Suppressor macrophage (primary cell): ENCODE results near the gene UBE2C.

Source experiments
- DNase-seq, 4 experiments: peaks; one replicate each; pipeline ENCODE4 v3.0.0-alpha.2; 2020 to 2022

UBE2C gene

DNA sequence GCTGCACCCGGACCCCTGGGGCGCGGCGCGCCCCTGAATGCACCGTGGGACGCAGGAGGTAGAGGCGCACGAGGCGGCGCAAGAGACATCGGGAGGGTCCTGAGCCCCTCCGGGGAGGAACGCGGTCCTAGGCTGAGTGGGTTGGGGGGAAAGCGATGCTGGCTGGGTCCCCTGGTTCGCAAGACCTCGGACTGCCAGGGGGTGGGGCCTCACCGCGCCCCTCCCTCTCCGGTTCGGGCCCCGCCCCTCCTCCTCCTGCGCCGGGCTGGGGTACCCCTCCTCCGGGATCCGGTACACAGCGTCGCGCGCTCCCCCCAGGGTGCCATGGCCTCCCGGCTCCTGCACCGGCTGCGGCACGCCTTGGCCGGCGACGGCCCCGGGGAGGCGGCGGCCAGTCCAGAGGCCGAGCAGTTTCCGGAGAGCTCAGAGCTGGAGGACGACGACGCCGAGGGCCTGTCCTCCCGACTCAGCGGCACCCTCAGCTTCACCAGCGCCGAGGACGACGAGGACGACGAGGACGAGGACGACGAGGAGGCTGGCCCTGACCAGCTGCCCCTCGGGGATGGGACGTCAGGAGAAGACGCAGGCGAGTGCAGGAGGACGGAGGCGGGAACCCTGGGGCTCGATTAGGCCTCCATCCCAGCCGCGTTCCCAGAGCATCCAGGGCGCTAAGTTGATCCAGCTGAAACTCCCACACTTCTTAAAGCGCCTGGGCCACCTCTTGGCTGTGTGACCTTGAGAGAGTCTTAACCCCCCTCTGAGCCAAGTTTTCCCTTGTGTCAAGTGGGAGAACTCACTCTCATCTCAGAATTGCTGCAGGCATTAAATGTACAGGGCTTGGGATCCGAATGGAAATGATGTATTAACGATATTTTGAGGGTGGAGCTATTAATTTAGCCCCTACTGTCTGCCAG, 21.7 kb downstream of the UBE2C start:
- DNase-seq = peak; percentile 23 to 61 (median 38)

DNA sequence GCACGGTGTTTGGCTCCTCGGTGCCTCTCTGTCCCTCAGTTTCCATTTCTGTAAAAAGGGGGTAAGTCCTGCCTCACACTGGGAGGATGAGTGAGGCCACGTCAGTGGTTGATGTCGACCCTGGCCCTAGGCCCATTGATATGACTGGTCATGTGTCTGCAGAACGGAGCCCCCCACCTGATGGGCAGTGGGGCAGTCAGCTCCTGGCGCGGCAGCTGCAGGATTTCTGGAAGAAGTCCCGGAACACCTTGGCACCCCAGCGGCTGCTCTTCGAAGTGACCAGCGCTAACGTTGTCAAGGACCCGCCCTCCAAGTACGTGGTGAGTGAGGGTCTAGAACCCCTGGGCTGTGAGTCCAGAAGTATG, 22.3 kb downstream of the UBE2C start:
- no peak for DNase-seq

DNA sequence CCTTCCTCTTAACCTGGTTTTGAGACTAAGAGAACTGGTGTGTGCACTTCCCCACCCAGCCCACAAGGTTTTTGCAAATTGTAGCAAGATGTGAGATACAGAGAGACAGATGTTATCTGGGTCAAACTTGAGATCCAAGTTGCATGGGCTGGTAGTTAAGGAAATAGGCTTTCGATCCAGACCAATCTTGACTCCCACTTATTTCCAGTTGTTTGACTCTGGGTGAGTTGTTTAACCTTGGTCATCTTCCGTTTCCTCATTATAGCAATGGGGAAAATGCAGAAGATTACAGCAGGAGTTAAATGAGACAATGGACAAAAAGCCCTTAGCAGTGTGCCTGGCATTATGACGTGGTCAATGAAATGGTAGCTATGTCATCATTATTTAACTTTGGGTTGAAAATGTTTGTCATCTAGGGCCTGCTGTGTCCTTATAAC, 22.9 kb downstream of the UBE2C start:
- peak; percentile 17 to 61 (median 37) for DNase-seq

DNA sequence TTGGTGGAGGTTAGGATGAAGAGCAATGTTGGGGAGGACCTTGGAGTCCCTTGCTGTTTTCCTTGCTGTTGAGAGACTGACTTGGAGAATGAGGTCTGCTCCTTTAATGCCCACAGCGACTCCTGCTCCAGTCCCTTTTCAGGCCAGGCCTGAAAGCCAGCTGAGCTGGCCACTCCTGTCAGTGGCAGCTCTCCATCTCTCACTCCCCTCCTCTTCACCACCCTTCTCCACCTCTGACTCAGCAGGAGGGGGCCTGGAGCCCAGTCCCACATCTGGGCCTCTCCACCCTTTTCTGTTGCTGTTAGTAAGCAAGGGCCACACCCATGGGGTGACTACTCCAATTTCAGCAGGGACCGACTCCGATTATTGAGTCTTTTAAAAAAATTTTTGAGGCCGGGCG, 23.4 kb downstream of the UBE2C start:
- DNase-seq = no peak

DNA sequence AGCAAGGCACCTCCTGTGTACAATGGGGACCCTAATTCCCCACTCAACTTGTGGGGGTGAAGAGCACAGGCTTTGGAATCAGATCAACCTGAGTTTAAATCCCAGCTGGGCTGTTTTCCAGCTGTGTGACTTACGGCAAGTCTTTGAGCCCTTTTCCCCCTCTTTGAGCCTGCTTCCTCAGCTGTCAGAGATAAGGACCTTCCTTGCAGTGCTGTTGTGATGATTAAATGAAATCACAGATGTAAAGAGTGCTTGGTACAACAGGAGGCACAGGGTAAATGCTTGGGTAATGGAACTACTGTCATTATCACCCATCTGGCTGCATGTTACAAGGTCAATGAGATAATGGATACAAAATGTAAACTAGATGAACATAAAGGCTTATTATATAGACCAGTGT, 24.4 kb downstream of the UBE2C start:
- no peak for DNase-seq

DNA sequence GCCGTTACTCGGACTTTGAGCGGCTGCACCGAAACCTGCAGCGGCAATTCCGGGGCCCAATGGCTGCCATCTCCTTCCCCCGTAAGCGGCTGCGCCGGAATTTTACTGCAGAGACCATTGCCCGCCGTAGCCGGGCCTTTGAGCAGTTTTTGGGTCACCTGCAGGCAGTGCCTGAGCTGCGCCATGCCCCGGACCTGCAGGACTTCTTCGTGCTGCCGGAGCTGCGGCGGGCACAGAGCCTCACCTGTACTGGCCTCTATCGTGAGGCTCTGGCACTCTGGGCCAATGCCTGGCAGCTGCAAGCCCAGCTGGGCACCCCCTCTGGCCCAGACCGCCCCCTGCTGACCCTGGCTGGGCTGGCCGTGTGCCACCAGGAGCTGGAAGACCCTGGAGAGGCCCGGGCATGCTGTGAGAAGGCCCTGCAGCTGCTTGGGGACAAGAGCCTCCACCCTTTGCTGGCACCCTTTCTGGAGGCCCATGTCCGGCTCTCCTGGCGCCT, 28.3 kb downstream of the UBE2C start:
- no peak for DNase-seq

DNA sequence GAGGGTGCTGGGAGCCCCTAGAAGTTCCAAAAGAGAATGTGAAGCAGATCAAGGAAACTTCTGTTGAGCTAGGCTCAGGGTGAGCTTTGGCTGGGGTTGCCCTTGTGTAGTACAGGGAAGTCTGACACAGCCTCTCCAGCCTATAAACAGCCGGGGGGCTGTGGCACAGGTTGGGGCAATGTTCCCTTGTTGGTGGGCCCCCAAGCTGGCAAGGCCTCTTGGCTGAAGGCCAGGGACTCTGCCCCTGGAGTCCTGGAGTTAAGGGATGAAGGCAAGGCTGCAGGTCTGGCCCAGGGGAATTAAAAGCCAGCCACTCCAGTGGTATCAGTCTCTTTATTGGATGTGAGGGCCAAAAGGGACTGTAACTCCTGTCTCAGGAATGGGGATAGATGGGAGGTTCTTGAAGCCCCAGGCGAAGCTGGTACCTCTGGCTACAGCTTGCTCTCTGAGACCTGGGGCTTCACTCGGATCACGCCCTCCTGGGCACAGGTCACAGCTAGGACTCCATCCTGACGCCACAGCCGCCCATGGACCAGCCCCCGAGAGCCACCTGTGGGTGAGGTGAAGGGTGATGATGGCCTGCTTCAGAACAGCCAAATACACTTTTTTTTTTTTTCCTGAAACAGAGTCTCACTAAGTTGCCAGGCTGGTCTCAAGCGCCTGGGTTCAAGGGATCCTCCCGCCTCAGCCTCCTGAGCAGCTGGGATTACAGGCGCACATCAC, 29.1 kb downstream of the UBE2C start:
- DNase-seq = no peak

DNA sequence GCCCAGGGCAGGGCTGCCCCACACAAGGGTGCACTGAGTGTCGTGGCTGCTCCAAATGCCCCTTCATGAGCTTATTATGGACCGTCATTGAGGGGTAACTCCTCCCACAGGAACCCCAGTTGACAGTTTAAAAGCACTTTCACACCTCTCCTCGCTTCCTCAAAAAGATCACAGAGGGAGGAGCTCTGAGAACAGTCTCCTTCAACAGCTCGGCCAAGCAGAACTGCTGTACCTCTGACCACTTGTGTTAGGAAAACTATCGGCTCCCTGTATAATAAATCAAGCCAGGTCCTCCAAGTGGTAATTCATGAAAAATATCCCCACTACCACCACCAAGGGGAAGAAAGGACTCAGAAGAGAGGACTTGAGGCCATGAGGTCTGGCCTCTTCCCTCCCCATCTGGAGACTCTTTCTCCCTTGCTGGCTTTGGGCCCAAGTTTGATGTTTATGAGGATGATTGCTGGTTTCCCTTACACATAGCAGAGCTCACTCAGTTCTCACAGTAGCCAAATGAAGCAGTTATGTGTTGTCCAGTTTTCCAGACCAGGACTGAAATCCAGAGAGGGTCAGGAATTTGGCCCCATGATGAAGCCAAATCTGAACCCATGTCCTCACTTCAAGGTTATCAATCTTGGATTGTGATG, 29.8 kb downstream of the UBE2C start:
- peak; percentile 39 to 61 (median 51) for DNase-seq

DNA sequence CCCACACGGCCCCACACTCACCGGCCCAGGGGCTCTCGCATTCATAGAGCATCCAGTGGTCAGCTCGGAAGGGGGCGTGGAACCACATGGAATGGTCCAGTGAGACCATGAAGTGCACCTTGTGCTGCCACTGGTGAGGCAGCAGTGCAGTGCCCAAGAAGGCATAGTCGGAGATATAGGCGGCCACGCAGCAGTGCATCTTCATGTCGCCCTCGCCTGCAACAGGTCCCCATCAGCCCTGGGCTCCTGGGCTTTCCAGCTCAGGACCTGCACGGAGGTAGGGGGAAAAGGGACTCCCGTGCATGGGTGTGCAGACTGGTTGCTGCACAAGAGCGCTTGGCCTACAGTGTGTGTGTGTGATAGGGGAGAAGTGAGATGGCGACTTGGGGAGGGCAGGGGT, 31.1 kb downstream of the UBE2C start:
- DNase-seq = no peak

DNA sequence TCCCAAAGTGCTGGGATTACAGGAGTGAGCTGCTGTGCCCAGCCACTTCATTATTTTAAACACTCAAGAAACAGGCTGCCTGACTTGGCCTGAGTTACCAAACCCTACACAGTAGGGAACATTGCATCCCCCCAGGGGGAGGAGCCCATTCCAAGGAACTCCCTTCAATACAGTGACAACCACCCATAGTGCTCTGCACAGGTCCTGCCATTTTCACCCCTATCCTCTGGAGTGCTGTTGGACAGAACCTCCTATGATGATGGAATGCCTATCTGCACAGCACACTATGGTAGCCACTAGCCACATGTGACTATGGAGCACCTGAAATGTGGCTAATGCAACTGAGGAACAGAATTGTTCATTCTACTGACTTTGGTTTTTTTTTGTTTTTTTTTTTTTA, 33.0 kb downstream of the UBE2C start:
- no peak for DNase-seq

DNA sequence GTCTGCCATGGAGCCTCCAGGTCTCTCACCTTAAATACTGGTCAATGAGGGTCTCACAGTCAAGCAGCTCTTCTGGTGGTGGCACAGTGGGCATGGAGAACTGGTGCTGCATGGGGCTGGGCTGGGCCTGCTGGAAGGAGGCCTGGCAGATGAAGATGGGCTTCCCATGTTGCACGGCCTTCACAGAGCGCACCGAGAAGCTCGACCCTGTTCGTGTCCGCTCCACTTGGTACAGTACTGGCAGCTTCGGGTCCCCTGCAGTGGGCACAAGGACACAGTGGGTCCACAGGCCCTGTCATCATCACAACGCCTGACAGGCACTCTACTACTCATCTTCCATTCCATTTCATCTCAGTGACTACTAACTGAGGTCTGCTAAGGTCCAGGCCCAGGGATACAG, 36.0 kb downstream of the UBE2C start:
- DNase-seq = no peak

DNA sequence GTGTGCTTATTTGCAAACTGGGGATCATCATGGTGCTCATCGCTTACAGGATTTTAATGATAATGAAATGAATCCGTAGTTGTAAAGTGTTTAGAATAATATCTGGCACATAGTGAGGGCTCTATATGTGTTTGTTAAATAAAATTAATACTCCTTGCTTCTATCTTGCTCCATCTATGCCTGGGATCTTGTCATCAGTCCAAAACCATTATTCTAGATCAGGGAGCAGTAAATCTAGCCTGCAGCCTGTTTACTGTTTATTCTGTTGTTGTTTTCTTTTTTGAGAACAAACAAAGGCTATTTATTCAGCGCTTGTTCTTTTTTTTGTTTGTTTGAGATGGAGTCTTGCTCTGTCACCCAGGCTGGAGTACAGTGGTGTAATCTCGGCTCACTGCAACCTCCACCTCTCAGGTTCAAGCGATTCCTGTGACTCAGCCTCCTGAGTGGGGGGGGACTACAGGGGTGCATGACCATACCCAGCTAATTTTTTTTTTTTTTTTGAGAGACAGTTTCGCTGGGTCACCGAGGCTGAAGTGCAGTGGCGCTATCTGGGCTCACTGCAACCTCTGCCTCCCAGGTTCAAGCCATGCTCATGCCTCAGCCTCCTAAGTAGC, 36.6 kb downstream of the UBE2C start:
- no peak for DNase-seq

DNA sequence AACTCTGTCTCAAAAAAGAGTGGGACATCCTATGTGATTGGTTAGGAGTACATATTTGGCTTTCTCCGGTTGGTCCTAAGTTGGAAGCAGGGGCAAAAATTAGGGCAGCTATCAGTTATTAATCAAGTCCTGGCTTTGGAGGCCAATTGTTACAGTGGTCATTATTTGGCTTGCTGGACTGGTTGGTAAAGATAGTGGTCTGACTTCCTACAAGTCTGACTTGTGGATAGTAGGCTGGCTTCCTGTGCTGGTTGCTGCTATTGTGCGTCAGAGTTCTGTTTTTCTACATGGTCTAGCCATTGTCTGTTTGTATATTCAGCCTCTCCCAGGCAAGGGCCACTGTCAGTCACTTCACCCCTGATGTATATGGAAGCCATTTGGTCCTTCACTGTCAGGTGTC, 37.8 kb downstream of the UBE2C start:
- DNase-seq = no peak

DNA sequence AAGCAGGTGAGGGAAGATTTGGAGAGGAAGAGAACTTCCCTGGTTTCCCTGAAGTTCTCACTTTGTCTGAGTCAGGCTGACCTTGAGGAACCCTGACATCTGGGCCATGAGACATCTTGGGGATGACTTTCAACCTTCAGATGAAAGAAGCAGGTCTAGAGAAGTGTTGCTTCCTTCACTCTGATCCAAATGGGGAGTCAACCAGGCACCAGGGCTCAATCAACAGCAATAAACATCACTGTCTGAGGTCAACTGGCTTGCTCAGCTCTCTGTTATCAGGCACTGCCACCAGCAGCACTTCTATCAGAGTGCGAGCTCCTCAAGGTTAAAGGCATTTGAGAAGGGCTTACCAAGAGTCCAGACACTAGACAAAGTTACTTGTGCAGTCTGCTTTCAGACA, 38.5 kb downstream of the UBE2C start:
- DNase-seq = no peak

DNA sequence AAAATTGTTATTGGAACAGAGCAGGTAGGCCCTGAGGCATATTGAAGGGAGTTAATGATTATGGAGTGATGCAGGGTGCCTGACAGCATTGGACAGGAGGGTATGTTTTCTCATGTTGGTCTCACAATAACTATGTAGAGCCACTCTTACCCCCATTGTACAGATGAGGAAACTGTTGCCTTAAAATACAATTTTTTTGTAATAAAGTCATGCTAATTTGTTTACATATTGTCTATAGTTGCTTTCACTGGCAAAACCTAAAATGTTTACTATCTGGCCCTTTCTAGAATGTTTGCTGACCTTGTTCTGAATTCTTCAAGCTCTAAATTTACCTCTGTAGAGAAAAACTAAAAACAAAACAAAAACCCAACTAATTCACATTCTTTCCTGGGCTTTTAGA, 39.1 kb downstream of the UBE2C start:
- no peak for DNase-seq

DNA sequence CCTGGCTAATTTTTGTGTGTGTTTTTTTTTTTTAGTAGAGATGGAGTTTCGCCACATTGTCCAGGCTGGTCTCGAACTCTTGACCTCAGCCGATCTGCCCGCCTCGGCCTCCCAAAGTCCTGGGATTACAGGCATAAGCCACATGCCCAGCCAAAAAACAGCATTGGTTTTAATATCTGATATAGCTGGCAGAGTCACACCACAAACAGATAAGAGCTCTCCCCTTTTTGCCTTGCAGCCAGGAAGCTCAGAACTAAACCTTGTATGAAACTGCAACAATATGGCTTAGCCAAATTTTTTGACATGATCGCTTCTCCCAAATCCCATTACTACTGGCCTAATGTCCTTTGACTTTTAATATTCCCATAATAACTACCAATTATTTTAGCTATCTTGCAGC, 39.9 kb downstream of the UBE2C start:
- DNase-seq = no peak

DNA sequence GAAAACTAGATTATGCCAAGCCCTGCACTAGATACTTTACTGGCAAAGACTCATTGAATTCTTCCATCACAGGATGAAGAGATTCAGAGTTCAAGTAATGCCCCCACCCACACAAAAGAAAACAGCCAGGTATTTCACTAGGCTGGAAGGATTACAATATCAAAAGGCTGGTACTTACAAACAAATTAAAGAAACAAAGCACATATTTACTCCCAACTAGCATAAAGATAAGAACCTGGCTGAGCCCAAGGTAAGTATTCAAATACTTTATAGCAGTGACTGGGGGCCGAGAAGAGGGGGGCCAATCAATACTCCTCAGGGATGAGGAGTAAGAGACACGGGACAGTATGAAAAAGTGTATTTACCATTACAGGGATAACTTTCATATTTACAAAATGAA, 41.0 kb downstream of the UBE2C start:
- no peak for DNase-seq

DNA sequence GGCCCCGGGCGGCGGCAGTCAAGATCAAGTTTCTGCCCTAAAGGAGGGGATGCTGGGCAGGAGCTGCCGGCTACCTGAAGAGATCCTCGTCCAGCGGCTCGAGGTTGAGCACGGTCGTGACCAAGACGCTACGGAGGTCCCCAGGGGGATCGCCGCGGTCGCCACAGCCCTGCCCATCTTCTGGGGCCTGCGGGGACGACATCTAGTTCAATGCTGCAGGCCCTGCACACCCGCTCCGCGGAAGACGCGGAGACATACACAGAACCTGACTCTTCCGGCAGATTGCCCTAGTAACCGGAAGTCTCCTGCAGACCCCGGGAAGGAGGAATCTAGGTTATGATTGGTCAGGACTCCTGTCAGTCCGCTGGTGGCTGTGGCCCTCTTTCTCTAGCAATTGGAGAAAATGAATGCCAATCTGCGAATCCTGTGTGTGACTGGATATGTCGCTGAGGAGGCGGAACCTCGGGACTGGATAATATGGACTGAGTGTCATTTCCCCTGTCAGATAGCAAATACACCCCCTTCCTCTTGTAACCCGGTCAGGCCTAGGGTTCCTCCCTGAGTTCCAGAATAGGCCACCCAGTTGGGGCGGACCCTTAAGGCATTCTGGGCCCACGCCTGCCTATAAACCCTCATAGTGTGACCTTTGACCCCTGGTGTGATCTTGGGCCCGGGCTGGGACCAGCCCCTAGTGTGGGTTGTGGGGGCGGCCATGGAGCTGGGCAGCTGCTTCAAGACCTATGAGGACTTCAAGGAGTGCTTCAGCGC, 44.9 kb downstream of the UBE2C start, which contains the start of the genes ACOT8 and ZSWIM3:
Gene ACOT8, minus strand, starts transcription at position 279 of the 768 bp plus-strand sequence. Its CDS starts 77 bp downstream, at position 202.
Gene ZSWIM3, plus strand, starts transcription at position 501 of the 768 bp plus-strand sequence. Its CDS starts 212 bp downstream, at position 713.
- peak; percentile 98 to 100 (median 100) for DNase-seq

DNA sequence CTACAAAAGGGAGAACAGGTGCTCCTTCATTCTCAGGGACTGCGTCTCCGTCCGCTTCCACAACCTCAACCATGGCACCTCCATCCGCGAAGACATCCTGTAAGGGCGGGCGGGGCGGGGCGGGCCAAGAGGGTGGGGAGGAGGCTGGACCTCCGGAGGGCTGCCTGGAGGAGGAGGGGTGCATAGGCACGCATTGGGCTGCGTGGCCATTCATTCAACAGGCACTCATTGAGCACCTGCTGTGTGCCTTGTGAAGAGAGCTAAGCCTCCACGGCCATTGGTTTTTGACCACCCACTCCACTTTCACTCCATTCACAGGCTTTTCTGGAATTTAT, 45.4 kb downstream of the UBE2C start:
- DNase-seq = no peak

DNA sequence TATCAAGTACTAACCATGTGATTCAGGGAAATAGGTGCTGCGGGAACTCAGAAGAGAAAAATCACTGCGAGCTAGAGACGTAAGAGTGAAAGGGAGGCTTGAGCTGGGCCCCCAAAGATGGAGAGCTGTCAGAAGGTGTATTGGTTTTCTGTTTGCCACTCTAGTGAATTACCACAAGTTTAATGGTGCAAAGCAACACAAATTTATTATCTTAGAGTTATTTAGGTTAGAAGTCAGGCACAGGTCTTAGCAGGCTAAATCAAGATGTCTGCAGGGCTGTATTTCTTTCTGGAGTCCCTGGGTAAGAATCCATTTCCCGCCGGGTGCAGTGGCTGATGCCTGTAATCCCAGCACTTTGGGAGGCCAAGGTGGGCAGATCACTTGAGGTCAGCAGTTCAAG, 47.5 kb downstream of the UBE2C start:
- no peak for DNase-seq

DNA sequence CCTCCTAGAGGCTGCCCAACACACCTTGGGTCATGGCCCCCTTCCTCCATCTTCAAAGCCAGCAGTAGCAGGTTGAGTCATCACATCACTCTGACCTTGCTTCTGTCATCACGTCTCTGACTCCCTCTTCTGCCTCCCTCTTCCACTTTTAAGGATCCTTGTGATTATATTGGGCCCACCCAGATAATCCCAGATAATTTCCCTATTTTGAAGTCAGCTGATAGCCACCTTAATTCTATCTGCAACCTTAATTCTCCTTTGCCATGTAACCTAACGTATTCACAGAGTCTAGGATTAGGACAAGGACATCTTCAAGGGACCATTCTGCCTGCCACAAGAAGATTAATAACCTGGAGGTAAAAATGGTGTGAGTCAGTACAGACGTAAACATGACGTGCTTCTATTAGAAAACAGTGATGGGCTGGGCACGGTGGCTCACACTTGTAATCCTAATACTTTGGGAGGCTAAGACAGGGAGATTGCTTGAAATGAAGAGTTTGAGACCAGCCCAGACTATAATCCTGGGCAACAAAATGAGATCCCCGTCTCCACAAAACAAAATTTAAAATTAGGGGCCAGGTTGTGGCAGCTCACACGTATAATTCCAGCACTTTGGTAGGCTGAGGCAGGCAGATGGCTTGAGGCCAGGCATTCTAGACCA, 48.2 kb downstream of the UBE2C start:
- DNase-seq = no peak
